ENCODE data around the gene RBM47.
A peak's percentile ranks its signal among the peaks of the same experiment; 100 is the strongest.
"Not testable (repeated sequence)": the region's sequence is repeated elsewhere in the genome, so short reads cannot be mapped to it uniquely, and the experiment has no call there.

Gene RBM47

GRCh38 chr4:40553995-40554394 lies 75.7 kb downstream of the RBM47 start:
- H3K4me2 ChIP-seq: peak overlapping the region; percentile 28 to 94 (median 63)
- H3K4me3 ChIP-seq: peak overlapping the region in 3 of 10 experiments; percentile 11 to 31 (median 17); a peak in 2 of 20 replicates
- peaks cover 0 to 7% (median 0%) of the 10 kb centered on the region in 11 experiments; a peak in 1 of 22 replicates for H4K20me1 ChIP-seq
- no peaks in the 10 kb centered on the region for H3K27me3 ChIP-seq
- H3K4me1 ChIP-seq: peaks cover 30 to 100% (median 55%) of the 10 kb centered on the region in 10 experiments
- no peak for TF ChIP-seq Cebpa-rat (IDR thresholded peaks at IDR 0.05)
- peak overlapping the region in 10 of 11 experiments; percentile 35 to 93 (median 68); a peak in 20 of 22 replicates for H3K27ac ChIP-seq
- H3K9ac ChIP-seq: peak overlapping the region in 6 of 11 experiments; percentile 42 to 79 (median 68); a peak in 10 of 22 replicates
- H3K9me3 ChIP-seq (replicated peaks in 1 of 11): no peaks in the 10 kb centered on the region
- peaks cover 0 to 12% (median 0%) of the 10 kb centered on the region in 11 experiments; a peak in 3 of 22 replicates for H3K36me3 ChIP-seq

DNA sequence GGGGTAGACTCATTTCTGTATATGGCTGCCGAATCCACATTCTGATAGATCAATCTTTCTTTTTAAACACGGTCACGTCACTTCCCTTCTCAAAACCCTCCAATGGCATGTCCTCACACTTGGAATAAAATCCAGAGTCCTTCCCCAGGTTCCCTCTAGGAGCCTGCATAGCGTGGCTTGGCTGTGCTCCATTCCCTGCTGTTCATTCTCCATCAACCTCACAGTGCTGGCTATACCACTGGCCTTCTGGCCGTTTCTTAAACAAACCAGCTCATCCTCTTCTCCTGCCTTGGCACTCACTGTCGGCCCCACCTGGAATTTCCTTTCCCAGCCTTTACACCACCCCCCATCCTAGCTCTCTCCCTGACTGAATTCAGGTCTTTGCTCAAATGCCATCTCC lies 77.1 kb downstream of the RBM47 start:
- peaks cover 30 to 100% (median 60%) of the 10 kb centered on the region in 10 experiments for H3K4me1 ChIP-seq
- no peaks in the 10 kb centered on the region for H3K9me3 ChIP-seq (replicated peaks in 1 of 11)
- no peak for TF ChIP-seq Cebpa-rat (IDR thresholded peaks at IDR 0.05)
- H3K36me3 ChIP-seq: peaks cover 0 to 23% (median 0%) of the 10 kb centered on the region in 11 experiments; a peak in 4 of 22 replicates
- no peaks in the 10 kb centered on the region for H3K27me3 ChIP-seq
- peaks cover 0 to 18% (median 0%) of the 10 kb centered on the region in 11 experiments; a peak in 1 of 22 replicates for H4K20me1 ChIP-seq
- H3K27ac ChIP-seq: peak overlapping the region in 6 of 11 experiments; percentile 24 to 93 (median 86); a peak in 8 of 22 replicates
- peak overlapping the region in 3 of 11 experiments; percentile 28 to 83 (median 77); a peak in 5 of 22 replicates for H3K9ac ChIP-seq
- H3K4me3 ChIP-seq: no peak overlapping the region
- H3K4me2 ChIP-seq: peak overlapping the region in 5 of 11 experiments; percentile 21 to 94 (median 83); a peak in 8 of 22 replicates

- peaks cover 0 to 26% (median 0%) of the 10 kb centered on the region in 11 experiments; a peak in 2 of 22 replicates for H4K20me1 ChIP-seq
- H3K4me1 ChIP-seq: peaks cover 30 to 100% (median 68%) of the 10 kb centered on the region in 10 experiments
- not testable (repeated sequence) for H3K27me3 ChIP-seq; H3K9me3 ChIP-seq (replicated peaks in 1 of 11)
- peak overlapping the region in 9 of 10 experiments; percentile 9 to 57 (median 41); a peak in 14 of 20 replicates for H3K4me3 ChIP-seq
- peak overlapping the region in 10 of 11 experiments; percentile 50 to 83 (median 74); a peak in 18 of 22 replicates for H3K9ac ChIP-seq
- H3K4me2 ChIP-seq: peak overlapping the region; percentile 57 to 94 (median 74); a peak in 21 of 22 replicates
- peak overlapping the region; percentile 46 to 87 (median 76); a peak in 20 of 22 replicates for H3K27ac ChIP-seq
- H3K36me3 ChIP-seq: peaks cover 0 to 17% (median 0%) of the 10 kb centered on the region in 11 experiments; a peak in 3 of 22 replicates
These were observed 78.0 kb downstream of the RBM47 start for GRCh38 chr4:40551568-40552136.

GRCh38 chr4:40550948-40551462 lies 78.7 kb downstream of the RBM47 start:
- H3K27ac ChIP-seq: peak overlapping the region; percentile 46 to 87 (median 76); a peak in 21 of 22 replicates
- TF ChIP-seq Cebpa-rat (IDR thresholded peaks at IDR 0.05): no peak
- peaks cover 0 to 33% (median 0%) of the 10 kb centered on the region in 11 experiments; a peak in 2 of 22 replicates for H4K20me1 ChIP-seq
- H3K4me2 ChIP-seq: peak overlapping the region; percentile 57 to 94 (median 74)
- H3K4me1 ChIP-seq: peaks cover 30 to 99% (median 69%) of the 10 kb centered on the region in 10 experiments
- H3K9me3 ChIP-seq (replicated peaks in 1 of 11): no peaks in the 10 kb centered on the region
- no peaks in the 10 kb centered on the region for H3K27me3 ChIP-seq
- peak overlapping the region in 9 of 10 experiments; percentile 9 to 57 (median 41); a peak in 16 of 20 replicates for H3K4me3 ChIP-seq
- peak overlapping the region; percentile 50 to 83 (median 72); a peak in 20 of 22 replicates for H3K9ac ChIP-seq
- peaks cover 0 to 22% (median 0%) of the 10 kb centered on the region in 11 experiments; a peak in 3 of 22 replicates for H3K36me3 ChIP-seq

GRCh38 chr4:40550196-40550595 lies 79.5 kb downstream of the RBM47 start:
- no peak for TF ChIP-seq Cebpa-rat (IDR thresholded peaks at IDR 0.05)
- Histone ChIP-seq H3K4me3 (0 out of 20 replicates have a peak overlapping the region, but pooled peaks of 1 of the 10 experiments have one; percentile 42), H3K27ac (peak overlapping the region in 9 of 11 experiments; percentile 68 to 87 (median 80); a peak in 15 of 22 replicates), H4K20me1 (peaks cover 0 to 38% (median 0%) of the 10 kb centered on the region in 11 experiments; a peak in 2 of 22 replicates), H3K9ac (peak overlapping the region in 5 of 11 experiments; percentile 72 to 83 (median 77); a peak in 8 of 22 replicates), H3K36me3 (peaks cover 0 to 28% (median 0%) of the 10 kb centered on the region in 11 experiments; a peak in 3 of 22 replicates), H3K4me1 (peaks cover 30 to 94% (median 66%) of the 10 kb centered on the region in 10 experiments), H3K4me2 (peak overlapping the region; percentile 57 to 94 (median 74)), H3K9me3 (replicated peaks in 1 of 11) (no peaks in the 10 kb centered on the region), H3K27me3 (no peaks in the 10 kb centered on the region)

DNA sequence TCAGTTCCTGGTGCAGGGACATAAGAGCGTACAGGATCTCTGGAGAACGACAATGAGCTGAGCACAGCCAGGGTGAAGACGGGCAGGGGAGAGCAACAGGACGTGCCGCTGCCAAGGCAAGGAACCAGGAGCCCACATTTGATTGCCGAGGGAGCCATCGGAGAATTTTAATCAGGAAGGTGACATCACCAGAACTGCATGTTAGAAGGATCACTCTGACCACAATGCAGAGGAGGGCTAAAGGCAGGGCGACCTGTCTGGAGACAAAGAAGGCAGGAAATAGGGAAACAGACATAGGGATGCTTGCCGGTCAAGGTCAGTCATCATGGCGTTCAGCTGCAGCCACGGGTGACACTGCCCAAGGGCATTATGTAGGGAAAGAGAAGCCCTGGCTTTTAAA lies 81.4 kb downstream of the RBM47 start:
- no peak overlapping the region for H3K4me3 ChIP-seq

DNA sequence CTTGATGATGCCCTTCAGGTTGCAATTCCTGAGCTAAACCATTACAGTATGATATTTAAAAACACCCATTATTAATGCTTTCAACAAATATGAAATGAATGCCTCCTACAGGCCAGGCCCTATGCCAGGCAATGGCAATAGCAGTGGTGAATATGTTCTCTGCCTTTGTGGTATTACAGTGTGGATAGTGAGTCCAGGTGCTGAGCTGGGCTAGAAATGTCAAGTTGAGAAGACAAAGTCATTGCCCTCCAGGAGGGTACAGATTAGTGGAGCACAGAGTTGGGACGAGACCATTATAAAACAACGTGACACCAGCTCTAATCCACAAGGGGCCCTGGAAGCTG lies 81.9 kb downstream of the RBM47 start:
- peaks cover 0 to 60% (median 0%) of the 10 kb centered on the region in 11 experiments; a peak in 2 of 22 replicates for H4K20me1 ChIP-seq
- peak overlapping the region in 4 of 11 experiments; percentile 49 to 94 (median 87); a peak in 8 of 22 replicates for H3K4me2 ChIP-seq

More for the DNA sequence above, 81.4 kb downstream of the RBM47 start:
- Histone ChIP-seq H3K9ac (0 out of 22 replicates have a peak overlapping the region, but pooled peaks of 1 of the 11 experiments have one; percentile 29), H3K9me3 (replicated peaks in 1 of 11) (no peaks in the 10 kb centered on the region), H3K4me1 (peaks cover 17 to 77% (median 47%) of the 10 kb centered on the region in 10 experiments), H3K36me3 (peaks cover 0 to 41% (median 0%) of the 10 kb centered on the region in 11 experiments; a peak in 4 of 22 replicates), H4K20me1 (peaks cover 0 to 55% (median 0%) of the 10 kb centered on the region in 11 experiments; a peak in 2 of 22 replicates), H3K4me2 (peak overlapping the region in 4 of 11 experiments; percentile 49 to 94 (median 87); a peak in 8 of 22 replicates), H3K27ac (peak overlapping the region in 4 of 11 experiments; percentile 50 to 63 (median 58); a peak in 6 of 22 replicates), H3K27me3 (no peaks in the 10 kb centered on the region)
- TF ChIP-seq Cebpa-rat (IDR thresholded peaks at IDR 0.05): no peak

More for the DNA sequence above, 81.9 kb downstream of the RBM47 start:
- peaks cover 0 to 46% (median 0%) of the 10 kb centered on the region in 11 experiments; a peak in 5 of 22 replicates for H3K36me3 ChIP-seq
- no peaks in the 10 kb centered on the region for H3K27me3 ChIP-seq
- no peak overlapping the region for H3K4me3 ChIP-seq
- H3K9ac ChIP-seq: peak overlapping the region in 2 of 11 experiments; percentile 9 to 47; a peak in 1 of 22 replicates
- H3K27ac ChIP-seq: peak overlapping the region in 4 of 11 experiments; percentile 50 to 63 (median 58); a peak in 7 of 22 replicates
- peaks cover 17 to 75% (median 45%) of the 10 kb centered on the region in 10 experiments for H3K4me1 ChIP-seq
- no peaks in the 10 kb centered on the region for H3K9me3 ChIP-seq (replicated peaks in 1 of 11)
- TF ChIP-seq Cebpa-rat (IDR thresholded peaks at IDR 0.05): no peak
